Measurements from ENCODE around the gene TBC1D12.
"Not testable (repeated sequence)": the region's sequence is repeated elsewhere in the genome, so short reads cannot be mapped to it uniquely, and the experiment has no call there.

TBC1D12 gene

DNA sequence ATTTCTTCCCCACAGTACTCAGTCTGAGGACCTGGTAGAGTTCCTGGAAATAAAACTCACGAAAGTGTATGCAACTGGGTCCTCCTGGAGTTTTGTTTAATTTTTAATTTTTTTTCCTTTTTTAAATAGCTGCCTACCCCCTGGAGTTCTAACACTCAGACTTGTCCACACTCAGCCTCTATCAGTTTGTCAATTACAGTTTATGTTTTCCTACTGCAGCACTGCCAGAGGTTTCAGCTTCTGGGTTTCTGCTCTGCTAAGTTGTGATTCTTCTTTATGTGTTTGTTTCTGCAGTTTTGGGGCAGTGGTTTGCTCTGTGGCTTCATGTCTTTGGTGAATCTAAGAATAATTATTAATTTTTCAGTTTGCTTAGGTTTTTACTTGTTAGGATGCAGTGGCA, 59.2 kb downstream of the TBC1D12 start:
- DNase-seq = no peak

DNA sequence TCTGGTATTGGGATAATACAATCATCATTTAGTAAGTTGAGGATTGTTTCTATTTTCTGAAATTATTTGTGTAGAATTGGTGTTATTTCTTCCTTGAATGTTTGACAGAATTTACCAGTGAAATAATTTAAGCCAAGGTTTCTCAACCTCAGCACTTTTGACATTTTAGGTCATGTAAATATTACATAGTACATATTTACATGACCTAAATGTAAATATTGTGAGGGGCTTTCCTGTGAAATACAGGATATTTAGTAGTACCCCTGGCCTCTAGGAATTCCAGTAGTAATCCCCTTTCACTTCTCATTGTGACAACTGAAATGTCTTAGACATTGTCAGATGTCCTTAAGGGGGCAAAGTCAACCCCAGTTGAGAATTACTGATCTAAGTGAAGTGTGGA, 59.8 kb downstream of the TBC1D12 start:
- no peak for DNase-seq

DNA sequence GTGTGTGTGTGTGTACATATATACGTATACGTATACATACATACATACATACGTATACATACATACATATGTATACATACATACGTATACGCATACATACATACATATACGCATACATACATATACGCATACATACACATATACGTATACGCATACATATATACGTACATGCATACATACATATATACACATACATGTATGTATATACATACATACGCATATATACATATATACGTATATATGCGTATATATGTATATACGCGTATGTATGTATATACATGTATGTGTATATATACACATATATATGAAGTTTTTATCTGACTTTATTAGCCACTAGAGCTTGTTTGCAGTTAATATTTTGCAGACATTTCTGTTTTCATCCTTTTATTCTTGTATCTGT, 63.3 kb downstream of the TBC1D12 start:
- DNase-seq = no peak

GRCh38 chr10:94481410-94481809, 79.1 kb downstream of the TBC1D12 start:
- DNase-seq = no peak

GRCh38 chr10:94483970-94484369, 81.6 kb downstream of the TBC1D12 start:
- no peak for DNase-seq

GRCh38 chr10:94485094-94485493, 82.8 kb downstream of the TBC1D12 start:
- no peak for DNase-seq

GRCh38 chr10:94487575-94487974, 85.2 kb downstream of the TBC1D12 start:
- no peak for DNase-seq

- no peak for DNase-seq
Measured at GRCh38 chr10:94489107-94489506, 86.8 kb downstream of the TBC1D12 start.

DNA sequence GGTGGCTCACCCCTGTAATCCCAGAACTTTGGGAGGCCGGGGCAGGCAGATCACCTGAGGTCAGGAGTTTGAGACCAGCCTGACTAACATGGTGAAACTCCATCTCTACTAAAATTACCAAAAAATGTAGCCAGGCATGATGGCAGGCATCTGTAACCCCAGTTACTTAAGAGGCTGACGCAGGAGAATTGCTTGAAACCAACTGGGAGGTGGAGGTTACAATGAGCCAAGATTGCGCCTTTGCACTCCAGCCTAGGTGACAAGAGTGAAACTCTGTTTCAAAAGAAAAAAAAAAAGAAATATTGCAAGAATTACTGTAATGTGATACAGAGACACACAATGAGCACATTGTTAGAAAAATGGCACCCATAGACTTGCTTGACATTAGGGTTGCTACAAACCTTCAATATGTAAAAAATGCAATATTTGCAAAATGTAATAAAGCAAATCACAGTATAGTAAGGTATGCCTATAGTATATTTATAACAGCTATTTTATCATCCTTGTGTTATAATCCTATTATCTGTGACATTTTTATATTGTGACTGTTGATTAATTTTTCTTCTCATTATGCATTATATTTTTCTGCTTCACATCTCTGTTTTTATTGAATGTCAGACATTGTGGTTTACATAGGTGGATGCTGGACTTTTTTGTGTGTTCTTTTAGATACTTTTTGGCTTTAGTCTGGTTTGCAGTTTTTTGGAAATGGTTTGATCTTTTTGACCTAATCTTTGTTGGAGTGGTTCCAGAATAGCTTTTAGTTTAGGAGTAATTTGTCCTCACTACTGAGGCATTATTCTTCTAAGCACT, 87.8 kb downstream of the TBC1D12 start:
- DNase-seq = no peak

DNA sequence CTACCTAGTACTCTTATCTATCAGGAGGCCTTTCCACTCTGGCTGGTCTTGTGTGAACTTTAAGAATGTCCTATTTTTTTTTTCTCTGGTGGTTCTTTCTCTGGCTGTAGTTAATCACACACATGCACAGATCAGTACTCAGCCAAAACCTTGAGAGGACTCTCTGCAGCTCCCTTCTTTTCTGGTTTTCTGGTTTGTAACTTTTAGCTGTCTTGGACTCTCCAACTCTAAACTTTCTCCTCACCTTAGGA, 88.4 kb downstream of the TBC1D12 start:
- no peak for DNase-seq

- no peak for DNase-seq
Measured at GRCh38 chr10:94493463-94493862, 91.1 kb downstream of the TBC1D12 start.

- DNase-seq = no peak
Measured at GRCh38 chr10:94496010-94496409, 93.7 kb downstream of the TBC1D12 start.

- DNase-seq = no peak
Measured at GRCh38 chr10:94496646-94497045, 94.3 kb downstream of the TBC1D12 start.

GRCh38 chr10:94500063-94500462, 97.7 kb downstream of the TBC1D12 start:
- DNase-seq = no peak

- no peak for DNase-seq
Measured at GRCh38 chr10:94521276-94522250, 119.2 kb downstream of the TBC1D12 start.

DNA sequence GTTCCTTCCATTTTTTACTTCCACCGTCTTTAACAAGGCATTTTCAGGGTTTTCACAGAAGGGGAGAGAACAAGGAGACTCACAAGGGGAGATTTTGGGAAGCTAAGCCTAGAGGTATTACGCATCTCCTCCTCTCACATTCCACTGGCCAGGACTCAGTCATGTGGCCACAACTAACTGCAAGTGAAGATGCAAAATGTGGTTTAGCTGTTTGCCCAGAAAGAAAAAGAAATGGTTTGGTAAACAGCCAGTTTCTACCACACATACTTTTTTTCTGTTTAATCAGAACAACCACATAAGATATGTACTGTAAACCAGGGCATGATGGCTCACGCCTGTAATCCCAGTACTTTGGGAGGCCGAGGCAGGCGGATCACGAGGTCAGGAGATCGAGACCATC, 121.8 kb downstream of the TBC1D12 start:
- DNase-seq = no peak

DNA sequence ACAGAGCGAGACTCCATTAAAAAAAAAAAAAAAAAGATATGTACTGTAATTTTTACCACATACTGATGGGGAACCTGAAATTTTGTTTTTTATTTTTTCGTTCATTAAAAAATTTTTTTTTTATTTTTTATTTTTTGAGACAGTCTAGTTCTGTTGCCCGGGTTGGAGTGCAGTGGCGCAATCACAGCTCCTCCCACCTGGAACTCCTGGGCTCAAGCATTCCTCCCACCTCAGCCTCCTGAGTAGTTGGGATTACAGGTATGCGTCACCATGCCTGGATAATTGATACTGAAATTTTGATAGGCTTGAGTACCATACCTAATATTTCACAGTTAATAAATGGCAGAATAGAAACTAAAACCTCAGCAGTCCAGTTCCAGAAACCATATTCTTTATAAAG, 122.4 kb downstream of the TBC1D12 start:
- DNase-seq = no peak

- not testable (repeated sequence) for DNase-seq
Measured at GRCh38 chr10:94531550-94531949, 129.2 kb downstream of the TBC1D12 start.

DNA sequence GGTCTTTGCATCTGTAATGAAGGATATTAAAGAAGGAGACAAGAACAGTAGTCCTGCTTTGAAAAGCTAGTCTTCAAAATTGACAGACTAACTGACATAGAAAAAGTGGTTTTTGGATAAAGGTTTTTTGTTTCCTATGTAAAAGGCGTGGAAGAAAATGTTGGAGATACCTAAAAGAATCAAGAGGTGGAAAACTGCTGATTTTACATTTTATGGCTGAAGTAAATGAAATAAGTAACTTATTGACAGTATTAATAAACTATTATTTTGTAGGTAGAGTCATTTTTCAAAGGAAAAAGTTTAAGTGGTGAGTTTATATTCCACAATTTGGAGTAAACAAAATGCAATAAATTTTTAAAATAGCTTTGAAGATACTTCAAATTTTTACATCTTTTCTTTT, 130.7 kb downstream of the TBC1D12 start:
- no peak for DNase-seq

- DNase-seq = not testable (repeated sequence)
Measured at GRCh38 chr10:94542282-94542681, 139.9 kb downstream of the TBC1D12 start.

DNA sequence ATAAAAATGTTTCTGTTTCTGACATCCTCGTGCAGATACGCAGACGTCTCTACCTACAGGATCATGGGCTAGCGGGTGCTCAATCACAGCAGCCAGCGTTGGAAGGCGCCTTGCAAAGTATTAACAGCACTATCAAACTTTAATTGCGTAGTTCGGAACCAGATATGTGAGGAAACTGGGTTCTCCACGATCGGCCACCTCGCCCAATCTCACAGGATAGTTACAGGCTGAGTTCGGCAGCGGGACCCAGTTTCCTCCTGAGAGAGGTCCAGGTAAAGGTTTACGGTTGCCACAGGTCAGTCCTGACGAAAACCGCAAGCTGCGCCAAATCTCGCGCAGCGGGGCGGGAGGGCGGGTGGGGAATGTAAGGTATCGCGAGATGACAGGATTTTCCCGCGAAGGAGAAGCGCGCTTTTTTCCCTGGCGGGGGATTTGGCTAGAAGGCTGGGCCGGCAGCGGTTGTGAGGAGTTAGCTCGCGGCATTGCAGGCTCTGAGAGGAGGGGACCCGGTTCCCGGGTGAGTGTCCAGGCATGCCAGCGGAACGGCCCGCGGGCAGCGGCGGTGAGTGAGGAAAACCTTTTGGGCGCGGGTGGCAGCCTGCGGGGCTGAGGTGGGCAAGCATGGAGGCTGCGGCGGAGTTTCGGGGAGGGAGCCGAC, 143.2 kb downstream of the TBC1D12 start, which contains the start of gene HELLS:
Gene HELLS, plus strand, starts transcription at position 398 of the 658 bp plus-strand sequence. Its CDS starts 134 bp downstream, at position 532.
- peak; percentile 54 to 69 for DNase-seq

GRCh38 chr10:94546049-94546900, 143.9 kb downstream of the TBC1D12 start:
- peak; percentile 21 to 33 for DNase-seq

DNA sequence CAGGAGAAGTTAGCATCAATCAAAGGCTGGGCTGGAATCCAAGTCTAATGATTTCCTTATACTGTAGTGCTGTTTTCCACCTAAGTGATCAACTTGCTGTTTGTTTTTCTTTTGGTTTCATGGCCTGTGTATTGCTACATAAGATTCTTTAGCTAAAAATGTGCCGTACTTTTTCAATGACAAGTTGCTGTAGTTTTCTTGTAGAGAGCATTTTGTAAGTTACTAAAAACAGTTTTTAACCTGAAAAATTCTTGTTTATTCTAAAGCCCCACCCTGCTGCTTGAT, 144.5 kb downstream of the TBC1D12 start:
- DNase-seq = no peak

Data from AML-193 (cell line).